Nephron (organoid): ENCODE measurements around the gene RFC4.
"Not testable (repeated sequence)": the region's sequence is repeated elsewhere in the genome, so short reads cannot be mapped to it uniquely, and the experiment has no call there.

Source experiments
- H3K27ac Mint-ChIP-seq, 3 experiments: 2 replicates each; pipeline ENCODE4 v1.8.0; 2020; ENCODE audit warnings: mixed read lengths in 3 of 3, mild to moderate bottlenecking in 2 of 3, moderate library complexity in 1 of 3
- H3K27me3 Mint-ChIP-seq: 2 replicates; pipeline ENCODE4 v1.8.0; 2021; ENCODE audit warnings: low read depth, mild to moderate bottlenecking, moderate library complexity, mixed read lengths
- H3K36me3 Mint-ChIP-seq: 2 replicates; pipeline ENCODE4 v1.8.0; 2020; ENCODE audit warnings: low read depth, mixed read lengths
- H3K4me1 Mint-ChIP-seq: 2 replicates; pipeline ENCODE4 v1.8.0; 2020; ENCODE audit warnings: mixed read lengths
- H3K4me3 Mint-ChIP-seq, 3 experiments: 2 replicates each; pipeline ENCODE4 v1.8.0; 2020; ENCODE audit warnings: mild to moderate bottlenecking in 3 of 3, mixed read lengths in 3 of 3, moderate library complexity in 2 of 3
- H3K9me3 Mint-ChIP-seq: 2 replicates; pipeline ENCODE4 v1.8.0; 2020; ENCODE audit warnings: mixed read lengths
- CTCF ChIP-seq, 3 experiments: fragments of 200-600 bp; sonication (generic); IDR thresholded peaks; one replicate each; pipeline ENCODE4 v1.5.0; 2021; ENCODE audit warnings: antibody characterized with exemption in 3 of 3; ENCODE audit not compliant: unreplicated experiment in 3 of 3

RFC4 gene

GRCh38 chr3:186821429-186822387 is 15.4 kb upstream of the RFC4 start:
- Mint-ChIP-seq H3K36me3 (no peaks in the 10 kb centered on the region), H3K4me1 (peaks cover 10% of the 10 kb centered on the region), H3K4me3 (no peak overlapping the region), H3K9me3 (no peaks in the 10 kb centered on the region), H3K27me3 (peaks cover 53% of the 10 kb centered on the region), H3K27ac (no peak overlapping the region)
- TF ChIP-seq CTCF (IDR thresholded peaks at IDR 0.05; ENCODE audit: unreplicated experiment in 3 of 3) = peak; percentile 59 to 66 (median 64)

GRCh38 chr3:186818956-186819355 is 12.7 kb upstream of the RFC4 start:
- no peaks in the 10 kb centered on the region for H3K36me3 Mint-ChIP-seq
- TF ChIP-seq CTCF (IDR thresholded peaks at IDR 0.05; ENCODE audit: unreplicated experiment in 3 of 3) = no peak
- H3K4me3 Mint-ChIP-seq = no peak overlapping the region
- H3K4me1 Mint-ChIP-seq = no peaks in the 10 kb centered on the region
- H3K27ac Mint-ChIP-seq = no peak overlapping the region
- no peaks in the 10 kb centered on the region for H3K9me3 Mint-ChIP-seq
- peaks cover 26% of the 10 kb centered on the region for H3K27me3 Mint-ChIP-seq

- no peaks in the 10 kb centered on the region for H3K4me1 Mint-ChIP-seq
- H3K27ac Mint-ChIP-seq = no peak overlapping the region
- TF ChIP-seq CTCF (IDR thresholded peaks at IDR 0.05; ENCODE audit: unreplicated experiment in 3 of 3) = no peak
- H3K27me3 Mint-ChIP-seq = peaks cover 23% of the 10 kb centered on the region
- no peak overlapping the region for H3K4me3 Mint-ChIP-seq
- no peaks in the 10 kb centered on the region for H3K9me3 Mint-ChIP-seq
- H3K36me3 Mint-ChIP-seq = no peaks in the 10 kb centered on the region
Observed at GRCh38 chr3:186818516-186818915, 12.2 kb upstream of the RFC4 start.

- Mint-ChIP-seq H3K27ac (no peak overlapping the region), H3K9me3 (no peaks in the 10 kb centered on the region), H3K4me3 (no peak overlapping the region), H3K27me3 (peaks cover 21% of the 10 kb centered on the region), H3K36me3 (no peaks in the 10 kb centered on the region), H3K4me1 (no peaks in the 10 kb centered on the region)
- TF ChIP-seq CTCF (IDR thresholded peaks at IDR 0.05; ENCODE audit: unreplicated experiment in 3 of 3) = no peak
Observed at GRCh38 chr3:186815435-186815834, 9.2 kb upstream of the RFC4 start.

GRCh38 chr3:186814100-186814499 is 7.8 kb upstream of the RFC4 start:
- Mint-ChIP-seq H3K27ac (no peak overlapping the region), H3K9me3 (no peaks in the 10 kb centered on the region), H3K4me3 (no peak overlapping the region), H3K36me3 (no peaks in the 10 kb centered on the region), H3K27me3 (peaks cover 17% of the 10 kb centered on the region), H3K4me1 (no peaks in the 10 kb centered on the region)
- TF ChIP-seq CTCF (IDR thresholded peaks at IDR 0.05; ENCODE audit: unreplicated experiment in 3 of 3) = no peak

GRCh38 chr3:186811313-186811712 is 5.0 kb upstream of the RFC4 start:
- H3K4me1 Mint-ChIP-seq, H3K27ac Mint-ChIP-seq, H3K36me3 Mint-ChIP-seq, H3K4me3 Mint-ChIP-seq, H3K9me3 Mint-ChIP-seq: not testable (repeated sequence)
- H3K27me3 Mint-ChIP-seq = peaks cover 11% of the 10 kb centered on the region
